H1 (cell line): ENCODE results near the gene GPR150. TPM values are rescaled to one million over a fixed set of nuclear protein-coding genes. Genes with fewer than 3 reads are reported as not detected.

Experiments used
- CTCF ChIA-PET: fragments of 300-600 bp; sonication (Branson Sonifier 250); formaldehyde crosslinking; loops from one replicate; lab custom pipeline; 2021; ENCODE audit not compliant: partially characterized antibody; lab: Charles Lee
- POLR2A ChIA-PET: fragments of 300-600 bp; sonication (Branson Sonifier 250); formaldehyde crosslinking; loops from one replicate; lab custom pipeline; 2021; ENCODE audit warnings: inconsistent platforms; ENCODE audit not compliant: partially characterized antibody; lab: Charles Lee
- DNase-seq, 2 experiments: peaks; one replicate each; pipeline versions ENCODE4 v3.0.0 to v3.0.0-alpha.2; 2010 to 2022; ENCODE audit warnings: low spot score in 2 of 2, low read depth in 1 of 2, mixed read lengths in 1 of 2
- FAIRE-seq: peaks from 2 replicates; lab custom pipeline; 2011; peaks lifted over from hg19 to GRCh38; lab: Jason Lieb, UNC
- H2AFZ ChIP-seq: 2 replicates; pipeline ENCODE4 v1.8.1; 2012; ENCODE audit warnings: low read length, inconsistent platforms
- H2AK5ac ChIP-seq: 2 replicates; pipeline ENCODE4 v1.6.1; 2013; ENCODE audit warnings: low read depth, low read length
- H2BK120ac ChIP-seq: replicated peaks from 2 replicates; pipeline ENCODE3; 2013; ENCODE audit warnings: low read depth, low read length, inconsistent platforms
- H2BK12ac ChIP-seq: 2 replicates; pipeline ENCODE4 v1.6.1; 2013; ENCODE audit warnings: low read depth, low read length
- H2BK15ac ChIP-seq: 2 replicates; pipeline ENCODE4 v1.6.1; 2013; ENCODE audit warnings: low read length
- H2BK20ac ChIP-seq: 2 replicates; pipeline ENCODE4 v1.6.1; 2013; ENCODE audit warnings: low read length
- H2BK5ac ChIP-seq: 2 replicates; pipeline ENCODE4 v1.6.1; 2013; ENCODE audit warnings: low read depth, low read length
- H3K14ac ChIP-seq: 2 replicates; pipeline ENCODE4 v1.6.1; 2013; ENCODE audit warnings: inconsistent platforms; ENCODE audit not compliant: insufficient read length
- H3K18ac ChIP-seq: 2 replicates; pipeline ENCODE4 v1.6.1; 2013; ENCODE audit warnings: low read length; ENCODE audit errors: extremely low read depth
- H3K23ac ChIP-seq: 2 replicates; pipeline ENCODE4 v1.6.1; 2013; ENCODE audit warnings: inconsistent platforms; ENCODE audit not compliant: insufficient read length
- H3K23me2 ChIP-seq: 2 replicates; pipeline ENCODE4 v1.6.1; 2013; ENCODE audit warnings: low read depth, low read length
- H3K27ac ChIP-seq: 2 replicates; pipeline ENCODE4 v1.6.1; 2011; ENCODE audit warnings: low read depth, low read length, inconsistent platforms
- H3K27me3 ChIP-seq, 4 experiments: replicated peaks in 1 of 4; 1 replicate in 1 of 4; 2 replicates in 3 of 4; pipeline versions ENCODE4 v1.6.1 to v1.8.1; 2011 to 2013; ENCODE audit warnings: low read length in 3 of 4, mild to moderate bottlenecking in 3 of 4, inconsistent platforms in 2 of 4, mixed read lengths in 2 of 4, moderate library complexity in 1 of 4; ENCODE audit not compliant: control insufficient read depth in 3 of 4, insufficient read depth in 3 of 4; ENCODE audit errors: extremely low read depth in 1 of 4
- H3K36me3 ChIP-seq, 4 experiments: 2 replicates each; pipeline versions ENCODE4 v1.6.1 to v1.8.1; 2011 to 2013; ENCODE audit warnings: mild to moderate bottlenecking in 4 of 4, low read length in 3 of 4, moderate library complexity in 2 of 4, control low read depth in 1 of 4, inconsistent platforms in 1 of 4; ENCODE audit not compliant: insufficient read depth in 4 of 4, control insufficient read depth in 2 of 4
- H3K4ac ChIP-seq: replicated peaks from 2 replicates; pipeline ENCODE3; 2013; ENCODE audit warnings: low read length, low read depth, mixed read lengths, inconsistent platforms; ENCODE audit not compliant: insufficient read length
- H3K4me1 ChIP-seq, 4 experiments: replicated peaks in 1 of 4; 1 replicate in 1 of 4; 2 replicates in 3 of 4; pipeline versions ENCODE4 v1.6.1 to v1.8.1; 2011 to 2013; ENCODE audit warnings: low read length in 3 of 4, inconsistent platforms in 2 of 4, mixed read lengths in 1 of 4; ENCODE audit not compliant: insufficient read depth in 4 of 4, control insufficient read depth in 3 of 4
- H3K4me2 ChIP-seq, 2 experiments: 2 replicates each; pipeline versions ENCODE4 v1.6.1 to v1.8.1; 2011 to 2013; ENCODE audit warnings: low read depth in 2 of 2, low read length in 2 of 2, control low read depth in 1 of 2, inconsistent platforms in 1 of 2, mild to moderate bottlenecking in 1 of 2; ENCODE audit not compliant: insufficient read depth in 1 of 2
- H3K4me3 ChIP-seq, 4 experiments: fragments of 200-600, 300-600 bp in 1 of 4; sonication (generic), shearing (Covaris generic), sonication (Bioruptor Twin) in 1 of 4; 2 replicates each; pipeline versions ENCODE4 v1.5.1 to v1.8.1; 2011 to 2016; ENCODE audit warnings: low read length in 4 of 4, low read depth in 3 of 4, control low read depth in 2 of 4, inconsistent platforms in 2 of 4, mild to moderate bottlenecking in 2 of 4, mixed read lengths in 1 of 4, moderate library complexity in 1 of 4; ENCODE audit not compliant: insufficient read depth in 2 of 4; ENCODE audit errors: extremely low read depth in 1 of 4
- H3K56ac ChIP-seq: replicated peaks from 2 replicates; pipeline ENCODE3; 2013; ENCODE audit warnings: low read depth, mild to moderate bottlenecking, mixed read lengths, low read length, inconsistent platforms; ENCODE audit not compliant: insufficient read length
- H3K79me1 ChIP-seq: 2 replicates; pipeline ENCODE4 v1.6.1; 2013; ENCODE audit warnings: low read depth, low read length, control low read depth
- H3K79me2 ChIP-seq, 2 experiments: 2 replicates each; pipeline versions ENCODE4 v1.6.1 to v1.8.1; 2012 to 2013; ENCODE audit warnings: low read length in 2 of 2, mild to moderate bottlenecking in 2 of 2, inconsistent platforms in 1 of 2; ENCODE audit not compliant: insufficient read depth in 2 of 2, control insufficient read depth in 1 of 2
- H3K9ac ChIP-seq, 4 experiments: replicated peaks in 1 of 4; 1 replicate in 1 of 4; 2 replicates in 3 of 4; pipeline versions ENCODE4 v1.6.1 to v1.8.1; 2011 to 2013; ENCODE audit warnings: low read depth in 3 of 4, low read length in 3 of 4, control low read depth in 2 of 4, mild to moderate bottlenecking in 2 of 4, moderate library complexity in 2 of 4, inconsistent platforms in 1 of 4; ENCODE audit errors: extremely low read depth in 1 of 4
- H3K9me3 ChIP-seq, 2 experiments: 2 replicates each; pipeline versions ENCODE4 v1.6.1 to v1.8.1; 2012 to 2013; ENCODE audit warnings: mild to moderate bottlenecking in 2 of 2, moderate library complexity in 2 of 2, control low read depth in 1 of 2, inconsistent platforms in 1 of 2, low read depth in 1 of 2, low read length in 1 of 2, mixed read lengths in 1 of 2; ENCODE audit not compliant: insufficient read depth in 2 of 2
- H4K20me1 ChIP-seq, 2 experiments: replicated peaks in 1 of 2; 2 replicates each; pipeline versions ENCODE3 to v1.8.1; 2011 to 2013; ENCODE audit warnings: inconsistent platforms in 2 of 2, low read length in 2 of 2, mild to moderate bottlenecking in 1 of 2; ENCODE audit not compliant: insufficient read depth in 2 of 2, control insufficient read depth in 1 of 2
- H4K5ac ChIP-seq: 2 replicates; pipeline ENCODE4 v1.6.1; 2013; ENCODE audit warnings: low read length, low read depth, mixed read lengths, inconsistent platforms; ENCODE audit not compliant: insufficient read length
- H4K8ac ChIP-seq: 2 replicates; pipeline ENCODE4 v1.8.0; 2013; ENCODE audit warnings: mild to moderate bottlenecking, moderate library complexity, low read length, inconsistent platforms; ENCODE audit not compliant: insufficient read depth; ENCODE audit errors: extremely low read depth
- H4K91ac ChIP-seq: replicated peaks from 2 replicates; pipeline ENCODE3; 2013; ENCODE audit warnings: low read length, mixed read lengths, inconsistent platforms; ENCODE audit not compliant: insufficient read length
- GTF2F1 ChIP-seq: IDR thresholded peaks from 2 replicates; pipeline ENCODE4 v1.6.1; 2012; ENCODE audit warnings: low read depth, low read length, improper control_type of control experiment, borderline replicate concordance
- KDM1A ChIP-seq: fragments of 200-600, 300-600 bp; sonication (generic); IDR thresholded peaks from 2 replicates; pipeline ENCODE4 v1.7.1; 2016; ENCODE audit warnings: mild to moderate bottlenecking, low read length, borderline replicate concordance
- RBBP5 ChIP-seq: IDR thresholded peaks from 2 replicates; pipeline ENCODE4 v1.7.1; 2012; ENCODE audit warnings: low read depth, mild to moderate bottlenecking, inconsistent platforms, low read length, moderate library complexity, borderline replicate concordance
- SIX5 ChIP-seq: IDR thresholded peaks from 2 replicates; pipeline ENCODE4 v1.6.1; 2011; ENCODE audit warnings: mild to moderate bottlenecking, low read depth, low read length
- SP1 ChIP-seq: IDR thresholded peaks from 2 replicates; pipeline ENCODE4 v1.6.1; 2011; ENCODE audit warnings: low read depth, low read length
- WGBS, 2 experiments: shearing (Covaris generic) in 1 of 2; methylation state at CpG; one replicate each; pipeline versions ENCODE4 v1.1.6 to v1.1.7; 2013 to 2015; ENCODE audit warnings: low lambda C conversion rate in 2 of 2, mixed read lengths in 2 of 2, inconsistent platforms in 1 of 2, low coverage in 1 of 2, missing lambda C conversion rate in 1 of 2; ENCODE audit not compliant: insufficient replicate concordance in 2 of 2, insufficient coverage in 1 of 2, insufficient read length in 1 of 2; ENCODE audit errors: extremely low coverage in 1 of 2, missing lambda C conversion rate in 1 of 2; 5-methylcytosine and 5-hydroxymethylcytosine counted together
- polyA plus RNA-seq, 7 experiments: library from polyadenylated mRNA; depleted of rRNA in 3 of 7; stranded (reverse) in 5 of 7; unstranded in 2 of 7; fragments of >200 nt in 5 of 7; fragments of 200-250 nt in 2 of 7; gene quantifications; 1 replicate in 5 of 7; 2 replicates in 1 of 7; 4 replicates in 1 of 7; pipeline versions ENCODE4 v1.2.1 to v1.2.3, GENCODE V29; 2011 to 2013; ENCODE audit warnings: missing spikeins in 2 of 7, mixed read lengths in 2 of 7
- total RNA-seq: library from RNA; stranded (reverse); fragmentation: NEBNext Ultra II Directional; extraction: Animal tissue kit (Norgen Biotek cat#: 25700); gene quantifications from 2 replicates; pipeline ENCODE4 v1.2.1, GENCODE V29; 2021

The GPR150 gene
- total and polyA plus RNA-seq, 2 of the 8 experiments (the other 6 are each of a cell fraction or from before 2014, with no cell fraction given): 0.14 TPM; not detected in 1

- FAIRE-seq: no peak
- POLR2A ChIA-PET: no interaction called here
- no peaks in the 10 kb centered on the region for H3K36me3 ChIP-seq
- peaks cover 0 to 2% of the 10 kb centered on the region in 2 experiments for H4K20me1 ChIP-seq
- H3K4me2 ChIP-seq: no peak overlapping the region
- WGBS, 2 experiments: 91% methylated on average over 2 of the region's 2 CpGs; no CpG with 5 or more reads in 1 of the 2 experiments
- H2BK5ac ChIP-seq: no peak overlapping the region
- no peak overlapping the region for H2BK20ac ChIP-seq
- no peak overlapping the region for H3K4me3 ChIP-seq
- no peak overlapping the region for H3K9ac ChIP-seq
- no peak overlapping the region for H4K5ac ChIP-seq
- no peak overlapping the region for H3K56ac ChIP-seq
- H3K14ac ChIP-seq: no peak overlapping the region
- H2BK12ac ChIP-seq: no peak overlapping the region
- no peaks in the 10 kb centered on the region for H3K4me1 ChIP-seq
- no peak overlapping the region for H4K8ac ChIP-seq
- H3K27me3 ChIP-seq: no peaks in the 10 kb centered on the region
- H3K79me2 ChIP-seq: no peaks in the 10 kb centered on the region
- H2BK15ac ChIP-seq: no peak overlapping the region
- H2BK120ac ChIP-seq: no peak overlapping the region
- no peak overlapping the region for H3K23ac ChIP-seq
- H3K79me1 ChIP-seq: no peaks in the 10 kb centered on the region
- H3K23me2 ChIP-seq: no peaks in the 10 kb centered on the region
- DNase-seq: no peak
- no peak overlapping the region for H3K4ac ChIP-seq
- CTCF ChIA-PET: interaction anchor here (0.5 kb wide), 1 partner anchor 864 kb away, joined by 3 read pairs; no protein-coding TSS in a partner anchor
- H3K18ac ChIP-seq: no peak overlapping the region
- H2AFZ ChIP-seq: no peak overlapping the region
- no peak overlapping the region for H4K91ac ChIP-seq
- no peak overlapping the region for H3K27ac ChIP-seq
- no peaks in the 10 kb centered on the region for H3K9me3 ChIP-seq
- H2AK5ac ChIP-seq: no peak overlapping the region
- TF ChIP-seq SP1 (no peak), SIX5 (no peak), GTF2F1 (no peak), KDM1A (no peak), RBBP5 (no peak)
Measured at GRCh38 chr5:95581576-95581975, 38.3 kb upstream of the GPR150 start.
